Raji (cell line): ENCODE measurements around the gene ACAA2.

Experiments used
- POLR2A ChIP-seq: IDR thresholded peaks from 2 replicates; pipeline ENCODE4 v1.6.1; 2011; ENCODE audit warnings: low read depth, low read length, control low read depth; ENCODE audit not compliant: insufficient read depth

ACAA2 gene

GRCh38 chr18:49835405-49835804 lies 22.1 kb upstream of the ACAA2 start:
- TF ChIP-seq POLR2A: no peak

DNA sequence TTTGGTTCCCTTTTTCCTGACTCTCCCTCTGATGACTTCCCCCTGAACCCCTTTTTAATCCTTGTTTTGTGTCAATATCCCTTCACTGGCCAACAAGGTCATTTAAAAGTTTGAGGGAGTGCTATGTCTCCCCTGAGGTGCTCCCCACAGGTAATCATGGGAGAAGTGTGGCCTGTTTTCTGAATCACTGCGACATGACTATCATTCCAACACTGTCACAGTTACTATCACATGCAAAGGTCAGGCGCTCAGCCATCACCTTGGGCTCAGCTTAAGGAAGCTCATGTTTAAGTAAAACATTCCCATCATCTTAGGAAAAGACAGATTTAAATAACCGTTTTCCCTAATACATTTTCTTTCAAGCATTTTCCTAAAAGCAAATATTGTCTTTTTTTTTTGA lies 20.9 kb upstream of the ACAA2 start:
- TF ChIP-seq POLR2A: no peak

DNA sequence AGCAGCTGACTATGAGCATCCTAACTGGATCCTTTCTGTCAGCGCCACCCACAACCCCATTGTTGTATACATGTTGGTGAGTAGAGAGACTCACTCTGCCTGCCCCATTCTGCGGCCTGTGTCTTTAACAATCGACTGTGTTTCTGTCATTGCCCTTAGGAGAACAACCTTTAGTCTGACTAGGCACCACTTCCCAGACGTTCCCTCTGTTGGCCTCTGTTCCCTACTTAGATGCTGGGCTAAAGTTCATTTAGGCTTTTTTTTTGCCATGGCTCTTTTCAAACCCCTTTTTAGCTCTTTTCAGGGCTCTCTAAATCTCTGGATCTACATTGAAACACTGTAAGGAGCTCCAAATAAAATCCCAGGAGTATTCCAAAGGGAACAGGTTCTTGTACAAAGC lies 20.5 kb upstream of the ACAA2 start:
- TF ChIP-seq POLR2A: no peak

GRCh38 chr18:49832221-49832647 lies 18.9 kb upstream of the ACAA2 start:
- no peak for TF ChIP-seq POLR2A

- TF ChIP-seq POLR2A: no peak
These were observed 14.7 kb upstream of the ACAA2 start for GRCh38 chr18:49827996-49828395.

DNA sequence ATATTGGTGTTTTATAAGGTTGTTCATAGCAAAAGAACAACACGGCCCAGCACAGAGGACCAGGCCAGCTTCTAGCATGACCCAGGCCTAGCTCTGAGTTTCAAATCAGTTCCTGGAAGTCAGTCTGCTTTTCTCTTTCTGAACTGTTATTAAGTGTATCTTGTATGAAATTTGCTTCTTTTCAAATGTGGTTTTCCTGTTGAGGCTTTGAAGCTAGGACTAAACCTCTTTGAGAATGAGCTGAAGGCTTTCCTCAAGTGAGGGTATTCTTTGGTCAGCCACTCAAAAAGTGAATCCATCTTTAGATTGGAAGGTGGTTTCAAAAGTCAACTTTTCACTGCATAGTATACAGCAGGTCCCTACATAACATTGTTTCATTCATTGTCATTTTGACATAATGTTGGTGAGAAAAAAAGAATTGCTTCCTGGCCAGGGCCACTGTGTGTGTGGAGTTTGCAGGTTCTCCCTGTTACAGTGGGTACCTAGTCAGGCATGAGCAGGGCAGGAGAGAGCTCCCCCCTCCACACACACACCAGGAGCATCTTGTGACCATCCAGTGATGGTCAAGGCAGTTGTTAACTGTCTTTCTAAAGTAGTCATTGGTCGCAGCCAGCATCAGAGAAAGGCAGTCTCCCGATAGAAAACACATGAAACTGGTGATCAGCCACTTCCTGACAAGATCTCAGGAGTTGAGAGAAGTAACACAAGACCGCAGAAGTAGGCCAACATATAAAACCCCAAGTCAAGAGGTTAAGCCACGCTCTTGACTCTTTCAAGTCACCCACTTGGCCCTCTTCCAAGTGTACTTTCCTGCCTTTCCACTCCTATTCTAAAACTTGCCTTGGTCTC lies 6.7 kb upstream of the ACAA2 start:
- no peak for TF ChIP-seq POLR2A

DNA sequence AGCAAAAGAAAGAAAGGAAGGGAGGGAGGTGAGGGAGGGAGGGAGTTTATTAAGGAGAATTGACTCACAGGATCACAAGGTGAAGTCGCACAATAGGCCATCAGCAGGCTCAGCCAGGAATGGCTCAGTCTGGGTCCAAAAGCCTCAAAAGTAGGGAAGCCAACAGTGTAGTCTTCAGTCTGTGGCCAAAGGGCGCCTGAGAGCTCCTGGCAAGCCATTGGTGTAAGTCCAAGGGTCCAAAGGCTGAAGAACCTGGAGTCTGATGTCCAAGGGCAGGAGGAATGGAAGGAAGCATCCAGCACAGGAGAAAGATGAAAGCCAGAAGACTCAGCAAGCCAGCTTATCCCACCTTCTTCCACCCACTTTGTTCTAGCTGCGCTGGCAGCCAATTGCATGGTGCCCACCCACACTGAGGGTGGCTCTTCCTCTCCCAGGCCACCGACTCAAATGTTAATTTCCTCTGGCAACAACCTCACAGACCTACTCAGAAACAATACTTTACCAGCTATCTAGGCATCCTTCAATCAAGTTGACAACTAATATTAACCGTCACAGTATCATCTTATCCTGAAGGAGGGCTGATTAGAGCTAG lies 5.8 kb upstream of the ACAA2 start:
- TF ChIP-seq POLR2A: no peak

GRCh38 chr18:49817947-49818346 lies 4.6 kb upstream of the ACAA2 start:
- no peak for TF ChIP-seq POLR2A

GRCh38 chr18:49815927-49816326 lies 2.6 kb upstream of the ACAA2 start:
- TF ChIP-seq POLR2A: no peak

DNA sequence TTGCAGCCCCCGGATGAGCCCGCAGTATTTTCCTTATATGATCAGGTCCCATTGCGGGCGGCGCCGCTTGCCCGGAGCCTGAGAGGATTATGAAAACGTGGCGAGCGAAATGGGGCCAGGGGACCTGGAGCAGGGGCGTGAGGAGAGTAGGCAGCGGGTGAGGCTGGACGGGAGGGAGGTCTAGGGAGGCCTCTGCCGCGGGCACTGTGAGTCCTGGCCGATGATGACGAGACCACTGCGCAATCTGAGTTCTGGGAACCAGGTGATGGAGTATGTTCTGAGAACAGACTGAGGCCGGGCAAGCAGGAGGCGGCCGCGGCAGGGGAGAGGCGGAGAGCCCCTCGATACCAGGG lies 790 bp upstream of the ACAA2 start:
- no peak for TF ChIP-seq POLR2A

- no peak for TF ChIP-seq POLR2A
These were observed 339 bp downstream of the ACAA2 start for GRCh38 chr18:49813069-49813318.

- TF ChIP-seq POLR2A: no peak
These were observed 856 bp downstream of the ACAA2 start for GRCh38 chr18:49812286-49813068.

- no peak for TF ChIP-seq POLR2A
These were observed 2.0 kb downstream of the ACAA2 start for GRCh38 chr18:49811151-49811938.

- no peak for TF ChIP-seq POLR2A
These were observed 9.2 kb downstream of the ACAA2 start for GRCh38 chr18:49804096-49804495.

DNA sequence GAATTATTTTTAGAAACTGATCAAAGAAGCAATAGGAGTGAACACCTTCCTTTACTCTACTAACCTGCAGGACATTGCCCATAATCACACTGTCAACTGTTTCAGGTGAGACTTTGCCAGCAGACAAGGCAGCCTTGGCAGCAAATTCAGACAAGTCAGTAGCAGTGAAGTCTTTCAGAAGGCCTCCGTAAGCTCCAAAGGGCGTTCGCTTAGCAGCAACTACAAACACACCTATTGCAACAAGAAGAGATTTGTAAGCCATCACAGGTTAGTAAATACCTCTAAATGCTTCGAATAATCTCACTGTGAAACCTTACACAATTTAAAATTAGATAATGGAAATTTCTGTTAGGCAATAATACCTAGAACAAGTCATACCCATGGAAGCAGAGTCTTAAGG lies 10.7 kb downstream of the ACAA2 start:
- TF ChIP-seq POLR2A: no peak
